GM23338 (cell line): ENCODE results near the gene THSD4. TPM values are rescaled to one million over a fixed set of nuclear protein-coding genes. Genes with fewer than 3 reads are reported as not detected.

Source experiments
- ATAC-seq: fragments of 200-7000 bp; cut with Tn5 transposase; 3 replicates; pipeline ENCODE4 v1.9.1; 2020
- DNase-seq: peaks from one replicate; pipeline ENCODE4 v3.0.0-alpha.2; 2015; ENCODE audit warnings: low spot score
- H2AFZ ChIP-seq: fragments of 200-600 bp; sonication (generic); 2 replicates; pipeline ENCODE4 v1.8.0; 2016; ENCODE audit warnings: antibody characterized with exemption, mild to moderate bottlenecking, moderate library complexity
- H3F3A ChIP-seq: fragments of 200-600 bp; sonication (generic); replicated peaks from 2 replicates; pipeline ENCODE4 v1.8.0; 2017; ENCODE audit warnings: antibody characterized with exemption, mixed run types, low read depth
- H3K27ac ChIP-seq: fragments of 200-600 bp; sonication (generic); 2 replicates; pipeline ENCODE4 v1.6.1; 2016; ENCODE audit warnings: low read depth
- H3K27me3 ChIP-seq: fragments of 200-600 bp; sonication (generic); 2 replicates; pipeline ENCODE4 v1.8.0; 2016; ENCODE audit warnings: mild to moderate bottlenecking, mixed run types, moderate library complexity; ENCODE audit not compliant: insufficient read depth
- H3K36me3 ChIP-seq: fragments of 200-600 bp; sonication (generic); 2 replicates; pipeline ENCODE4 v1.8.0; 2016; ENCODE audit warnings: mild to moderate bottlenecking; ENCODE audit not compliant: insufficient read depth
- H3K4me1 ChIP-seq: fragments of 200-600 bp; sonication (generic); 2 replicates; pipeline ENCODE4 v1.8.0; 2016; ENCODE audit warnings: mild to moderate bottlenecking, moderate library complexity; ENCODE audit not compliant: insufficient read depth
- H3K4me2 ChIP-seq: fragments of 200-600 bp; sonication (generic); 2 replicates; pipeline ENCODE4 v1.7.1; 2017; ENCODE audit warnings: mixed run types
- H3K4me3 ChIP-seq: fragments of 200-600 bp; sonication (generic); 2 replicates; pipeline ENCODE4 v1.6.1; 2016; ENCODE audit warnings: mixed run types
- H3K79me2 ChIP-seq: fragments of 200-600 bp; sonication (generic); replicated peaks from 2 replicates; pipeline ENCODE4 v1.8.0; 2017; ENCODE audit warnings: mild to moderate bottlenecking; ENCODE audit not compliant: insufficient read depth
- H3K9me2 ChIP-seq: fragments of 200-600 bp; sonication (generic); 2 replicates; pipeline ENCODE4 v1.8.0; 2017; ENCODE audit not compliant: insufficient read depth
- H4K20me1 ChIP-seq: fragments of 200-600 bp; sonication (generic); replicated peaks from 2 replicates; pipeline ENCODE4 v1.8.0; 2017; ENCODE audit warnings: mild to moderate bottlenecking; ENCODE audit not compliant: insufficient read depth
- H3K27ac Mint-ChIP-seq: 2 replicates; pipeline ENCODE4 v1.8.0; 2020; ENCODE audit warnings: inconsistent platforms, mild to moderate bottlenecking, moderate library complexity, mixed read lengths
- H3K27me3 Mint-ChIP-seq: 3 replicates; pipeline ENCODE4 v1.8.0; 2022; ENCODE audit warnings: low read depth, mild to moderate bottlenecking, moderate library complexity, mixed read lengths, inconsistent platforms; ENCODE audit not compliant: insufficient read depth, poor library complexity
- H3K36me3 Mint-ChIP-seq: 3 replicates; pipeline ENCODE4 v1.8.0; 2021; ENCODE audit warnings: low read depth, mild to moderate bottlenecking, inconsistent platforms, moderate library complexity, mixed read lengths
- H3K4me1 Mint-ChIP-seq: 3 replicates; pipeline ENCODE4 v1.8.0; 2020; ENCODE audit warnings: mild to moderate bottlenecking, inconsistent platforms, mixed read lengths
- H3K4me3 Mint-ChIP-seq: 3 replicates; pipeline ENCODE4 v1.8.0; 2021; ENCODE audit warnings: moderate library complexity, mild to moderate bottlenecking, inconsistent platforms, mixed read lengths
- H3K9me3 Mint-ChIP-seq: 3 replicates; pipeline ENCODE4 v1.8.0; 2020; ENCODE audit warnings: moderate library complexity, mild to moderate bottlenecking, inconsistent platforms, mixed read lengths
- ETS1 ChIP-seq: IDR thresholded peaks from 2 replicates; pipeline ENCODE4 v1.6.1; 2016; ENCODE audit warnings: antibody characterized with exemption
- EZH2phosphoT487 ChIP-seq: fragments of 200-600 bp; sonication (generic); IDR thresholded peaks from one replicate; pipeline ENCODE4 v1.8.1; 2018; ENCODE audit warnings: antibody characterized with exemption; ENCODE audit not compliant: unreplicated experiment
- STAT1 ChIP-seq: IDR thresholded peaks from one replicate; pipeline ENCODE4 v1.6.1; 2016; ENCODE audit warnings: antibody characterized with exemption; ENCODE audit not compliant: unreplicated experiment
- ZNF331 ChIP-seq: fragments of 250-450 bp; sonication (Bioruptor Pico); IDR thresholded peaks from 2 replicates; pipeline ENCODE4 v1.5.0; 2020; ENCODE audit warnings: low read depth, mild to moderate bottlenecking, moderate library complexity
- polyA plus RNA-seq: library from polyadenylated mRNA; unstranded; fragments of >200 nt; fragmentation: Nextera tagmentation; extraction: Ambion mirVana; gene quantifications from 2 replicates; pipeline ENCODE4 v1.2.1, GENCODE V29; 2016
- total RNA-seq: library from RNA; depleted of rRNA; stranded (reverse); fragments of >200 nt; shearing (Covaris generic); gene quantifications from 2 replicates; pipeline ENCODE4 v1.2.3, GENCODE V29; 2014
- TF ChIP-seq, protein P1 (sequence below), 2 experiments: fragments of 200-600 bp in 1 of 2; sonication (generic) in 1 of 2; conservative IDR thresholded peaks; 2 replicates each; pipeline versions ENCODE4 v1.5.1 to v1.6.1; 2016 to 2017; ENCODE audit warnings: antibody characterized with exemption in 2 of 2, low read depth in 2 of 2, mild to moderate bottlenecking in 2 of 2, moderate library complexity in 1 of 2
- TF ChIP-seq, protein P2 (sequence below): fragments of 250-450 bp; sonication (Bioruptor Pico); IDR thresholded peaks from 2 replicates; pipeline ENCODE4 v1.5.0; 2020; ENCODE audit warnings: mild to moderate bottlenecking, moderate library complexity

The THSD4 gene
- total and polyA plus RNA-seq, 2 experiments from 2014 or later, result 2.0 to 7.4 TPM

- H3K36me3 Mint-ChIP-seq, result peaks cover 16% of the 10 kb centered on the region
Observed at GRCh38 chr15:71256934-71257664, 141.8 kb downstream of the THSD4 start.

More at GRCh38 chr15:71256934-71257664, 141.8 kb downstream of the THSD4 start:
- Histone ChIP-seq H3K36me3 (no peaks in the 10 kb centered on the region), H3K27me3 (no peaks in the 10 kb centered on the region), H2AFZ (no peak overlapping the region), H3K9me2 (no peaks in the 10 kb centered on the region; the same call in none of the 2 replicates), H3K4me3 (no peak overlapping the region), H3F3A (no peaks in the 10 kb centered on the region), H3K4me2 (no peak overlapping the region), H3K79me2 (no peaks in the 10 kb centered on the region), H3K4me1 (0 out of 2 replicates have a peak, but pooled peaks cover 7% of the 10 kb centered on the region), H3K27ac (no peak overlapping the region), H4K20me1 (no peaks in the 10 kb centered on the region)
- ATAC-seq (peak; percentile 34; the same call in 1 of the 3 replicates), DNase-seq (peak; percentile 39)
- peaks cover 7% of the 10 kb centered on the region for H3K4me1 Mint-ChIP-seq
- peaks cover 3% of the 10 kb centered on the region; the same call in 2 of the 3 replicates for H3K9me3 Mint-ChIP-seq
- TF ChIP-seq, protein P1, sequence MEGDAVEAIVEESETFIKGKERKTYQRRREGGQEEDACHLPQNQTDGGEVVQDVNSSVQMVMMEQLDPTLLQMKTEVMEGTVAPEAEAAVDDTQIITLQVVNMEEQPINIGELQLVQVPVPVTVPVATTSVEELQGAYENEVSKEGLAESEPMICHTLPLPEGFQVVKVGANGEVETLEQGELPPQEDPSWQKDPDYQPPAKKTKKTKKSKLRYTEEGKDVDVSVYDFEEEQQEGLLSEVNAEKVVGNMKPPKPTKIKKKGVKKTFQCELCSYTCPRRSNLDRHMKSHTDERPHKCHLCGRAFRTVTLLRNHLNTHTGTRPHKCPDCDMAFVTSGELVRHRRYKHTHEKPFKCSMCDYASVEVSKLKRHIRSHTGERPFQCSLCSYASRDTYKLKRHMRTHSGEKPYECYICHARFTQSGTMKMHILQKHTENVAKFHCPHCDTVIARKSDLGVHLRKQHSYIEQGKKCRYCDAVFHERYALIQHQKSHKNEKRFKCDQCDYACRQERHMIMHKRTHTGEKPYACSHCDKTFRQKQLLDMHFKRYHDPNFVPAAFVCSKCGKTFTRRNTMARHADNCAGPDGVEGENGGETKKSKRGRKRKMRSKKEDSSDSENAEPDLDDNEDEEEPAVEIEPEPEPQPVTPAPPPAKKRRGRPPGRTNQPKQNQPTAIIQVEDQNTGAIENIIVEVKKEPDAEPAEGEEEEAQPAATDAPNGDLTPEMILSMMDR (conservative IDR thresholded peaks at IDR 0.05; ENCODE audit: low read depth in 2 of 2), result peak; percentile 44 to 55
- no peak for TF ChIP-seq EZH2phosphoT487
- no peak for TF ChIP-seq ZNF331 (CRISPR knock-in tag)
- TF ChIP-seq ETS1, result no peak
- TF ChIP-seq, protein P2, sequence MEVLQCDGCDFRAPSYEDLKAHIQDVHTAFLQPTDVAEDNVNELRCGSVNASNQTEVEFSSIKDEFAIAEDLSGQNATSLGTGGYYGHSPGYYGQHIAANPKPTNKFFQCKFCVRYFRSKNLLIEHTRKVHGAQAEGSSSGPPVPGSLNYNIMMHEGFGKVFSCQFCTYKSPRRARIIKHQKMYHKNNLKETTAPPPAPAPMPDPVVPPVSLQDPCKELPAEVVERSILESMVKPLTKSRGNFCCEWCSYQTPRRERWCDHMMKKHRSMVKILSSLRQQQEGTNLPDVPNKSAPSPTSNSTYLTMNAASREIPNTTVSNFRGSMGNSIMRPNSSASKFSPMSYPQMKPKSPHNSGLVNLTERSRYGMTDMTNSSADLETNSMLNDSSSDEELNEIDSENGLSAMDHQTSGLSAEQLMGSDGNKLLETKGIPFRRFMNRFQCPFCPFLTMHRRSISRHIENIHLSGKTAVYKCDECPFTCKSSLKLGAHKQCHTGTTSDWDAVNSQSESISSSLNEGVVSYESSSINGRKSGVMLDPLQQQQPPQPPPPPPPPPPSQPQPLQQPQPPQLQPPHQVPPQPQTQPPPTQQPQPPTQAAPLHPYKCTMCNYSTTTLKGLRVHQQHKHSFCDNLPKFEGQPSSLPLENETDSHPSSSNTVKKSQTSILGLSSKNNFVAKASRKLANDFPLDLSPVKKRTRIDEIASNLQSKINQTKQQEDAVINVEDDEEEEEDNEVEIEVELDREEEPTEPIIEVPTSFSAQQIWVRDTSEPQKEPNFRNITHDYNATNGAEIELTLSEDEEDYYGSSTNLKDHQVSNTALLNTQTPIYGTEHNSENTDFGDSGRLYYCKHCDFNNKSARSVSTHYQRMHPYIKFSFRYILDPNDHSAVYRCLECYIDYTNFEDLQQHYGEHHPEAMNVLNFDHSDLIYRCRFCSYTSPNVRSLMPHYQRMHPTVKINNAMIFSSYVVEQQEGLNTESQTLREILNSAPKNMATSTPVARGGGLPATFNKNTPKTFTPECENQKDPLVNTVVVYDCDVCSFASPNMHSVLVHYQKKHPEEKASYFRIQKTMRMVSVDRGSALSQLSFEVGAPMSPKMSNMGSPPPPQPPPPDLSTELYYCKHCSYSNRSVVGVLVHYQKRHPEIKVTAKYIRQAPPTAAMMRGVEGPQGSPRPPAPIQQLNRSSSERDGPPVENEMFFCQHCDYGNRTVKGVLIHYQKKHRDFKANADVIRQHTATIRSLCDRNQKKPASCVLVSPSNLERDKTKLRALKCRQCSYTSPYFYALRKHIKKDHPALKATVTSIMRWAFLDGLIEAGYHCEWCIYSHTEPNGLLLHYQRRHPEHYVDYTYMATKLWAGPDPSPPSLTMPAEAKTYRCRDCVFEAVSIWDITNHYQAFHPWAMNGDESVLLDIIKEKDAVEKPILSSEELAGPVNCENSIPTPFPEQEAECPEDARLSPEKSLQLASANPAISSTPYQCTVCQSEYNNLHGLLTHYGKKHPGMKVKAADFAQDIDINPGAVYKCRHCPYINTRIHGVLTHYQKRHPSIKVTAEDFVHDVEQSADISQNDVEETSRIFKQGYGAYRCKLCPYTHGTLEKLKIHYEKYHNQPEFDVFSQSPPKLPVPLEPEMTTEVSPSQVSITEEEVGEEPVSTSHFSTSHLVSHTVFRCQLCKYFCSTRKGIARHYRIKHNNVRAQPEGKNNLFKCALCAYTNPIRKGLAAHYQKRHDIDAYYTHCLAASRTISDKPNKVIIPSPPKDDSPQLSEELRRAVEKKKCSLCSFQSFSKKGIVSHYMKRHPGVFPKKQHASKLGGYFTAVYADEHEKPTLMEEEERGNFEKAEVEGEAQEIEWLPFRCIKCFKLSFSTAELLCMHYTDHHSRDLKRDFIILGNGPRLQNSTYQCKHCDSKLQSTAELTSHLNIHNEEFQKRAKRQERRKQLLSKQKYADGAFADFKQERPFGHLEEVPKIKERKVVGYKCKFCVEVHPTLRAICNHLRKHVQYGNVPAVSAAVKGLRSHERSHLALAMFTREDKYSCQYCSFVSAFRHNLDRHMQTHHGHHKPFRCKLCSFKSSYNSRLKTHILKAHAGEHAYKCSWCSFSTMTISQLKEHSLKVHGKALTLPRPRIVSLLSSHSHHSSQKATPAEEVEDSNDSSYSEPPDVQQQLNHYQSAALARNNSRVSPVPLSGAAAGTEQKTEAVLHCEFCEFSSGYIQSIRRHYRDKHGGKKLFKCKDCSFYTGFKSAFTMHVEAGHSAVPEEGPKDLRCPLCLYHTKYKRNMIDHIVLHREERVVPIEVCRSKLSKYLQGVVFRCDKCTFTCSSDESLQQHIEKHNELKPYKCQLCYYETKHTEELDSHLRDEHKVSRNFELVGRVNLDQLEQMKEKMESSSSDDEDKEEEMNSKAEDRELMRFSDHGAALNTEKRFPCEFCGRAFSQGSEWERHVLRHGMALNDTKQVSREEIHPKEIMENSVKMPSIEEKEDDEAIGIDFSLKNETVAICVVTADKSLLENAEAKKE (CRISPR knock-in tag), result no peak
- TF ChIP-seq STAT1, result no peak
- H3K27ac Mint-ChIP-seq, result no peak overlapping the region
- H3K4me3 Mint-ChIP-seq, result no peak overlapping the region
- peaks cover 5% of the 10 kb centered on the region for H3K27me3 Mint-ChIP-seq
